Left ventricle myocardium inferior (tissue), 1 donor: ENCODE measurements around the gene ST8SIA4. TPM values are rescaled to one million over a fixed set of nuclear protein-coding genes. Genes with fewer than 3 reads are reported as not detected.

Source experiments
- DNase-seq: peaks from one replicate; pipeline ENCODE4 v3.0.0-alpha.2; 2020
- H3K27ac ChIP-seq: fragments of 200-600 bp; replicated peaks from 2 replicates; pipeline ENCODE4 v1.8.0; 2021
- H3K27me3 ChIP-seq: fragments of 200-600 bp; 2 replicates; pipeline ENCODE4 v1.8.0; 2021; ENCODE audit warnings: low read depth
- H3K36me3 ChIP-seq: fragments of 200-600 bp; 2 replicates; pipeline ENCODE4 v1.8.0; 2021
- H3K4me1 ChIP-seq: fragments of 200-600 bp; 2 replicates; pipeline ENCODE4 v1.8.0; 2021
- H3K4me3 ChIP-seq: fragments of 200-600 bp; 2 replicates; pipeline ENCODE4 v1.8.0; 2021; ENCODE audit warnings: mild to moderate bottlenecking, moderate library complexity
- H3K9me3 ChIP-seq: fragments of 200-600 bp; replicated peaks from 2 replicates; pipeline ENCODE4 v1.8.0; 2021
- intact Hi-C: fragments of 100-400 bp; cut with micrococcal nuclease; formaldehyde crosslinking; loops from one replicate; pipeline ENCODE4 v1.11.0; 2022
- total RNA-seq: library from RNA; stranded (reverse); fragmentation: NEBNext Ultra II Directional; extraction: Animal tissue kit (Norgen Biotek cat#: 25700); gene quantifications from one replicate; pipeline ENCODE4 v1.2.1, GENCODE V29; 2021
- TF ChIP-seq, protein P1 (sequence below): fragments of 200-600 bp; IDR thresholded peaks from 2 replicates; pipeline ENCODE4 v1.8.0; 2021; ENCODE audit warnings: antibody characterized with exemption, mild to moderate bottlenecking, borderline replicate concordance
- donor health status: DM: no; HTN: yes; CAD: no; lungs with severe emphysema.

The ST8SIA4 gene
- total RNA-seq, 1 donor from 2014 or later: 3.2 TPM

DNA sequence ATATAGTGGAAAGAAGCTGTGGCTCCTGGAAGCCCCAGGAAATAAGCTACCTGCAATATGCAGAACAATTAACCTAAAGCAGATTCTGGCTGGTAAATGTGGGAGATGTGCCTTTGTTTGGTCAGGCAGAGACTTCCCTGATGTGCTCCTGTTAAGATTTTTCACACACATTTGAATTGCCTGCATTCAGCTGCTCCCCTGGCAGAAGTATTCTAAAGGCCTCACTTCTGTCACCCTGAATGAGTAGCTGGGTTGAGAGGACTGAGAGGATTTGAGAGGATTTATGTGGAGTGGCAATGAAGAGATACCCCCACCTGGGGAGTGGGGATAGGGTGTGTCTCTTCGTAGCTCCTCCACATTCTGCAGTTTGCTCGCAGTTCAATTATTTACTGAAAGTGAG lies 130.5 kb downstream of the ST8SIA4 start:
- no peak overlapping the region for H3K27ac ChIP-seq
- intact Hi-C loops: no loop called here
- H3K36me3 ChIP-seq: no peaks in the 10 kb centered on the region
- TF ChIP-seq, protein P1, sequence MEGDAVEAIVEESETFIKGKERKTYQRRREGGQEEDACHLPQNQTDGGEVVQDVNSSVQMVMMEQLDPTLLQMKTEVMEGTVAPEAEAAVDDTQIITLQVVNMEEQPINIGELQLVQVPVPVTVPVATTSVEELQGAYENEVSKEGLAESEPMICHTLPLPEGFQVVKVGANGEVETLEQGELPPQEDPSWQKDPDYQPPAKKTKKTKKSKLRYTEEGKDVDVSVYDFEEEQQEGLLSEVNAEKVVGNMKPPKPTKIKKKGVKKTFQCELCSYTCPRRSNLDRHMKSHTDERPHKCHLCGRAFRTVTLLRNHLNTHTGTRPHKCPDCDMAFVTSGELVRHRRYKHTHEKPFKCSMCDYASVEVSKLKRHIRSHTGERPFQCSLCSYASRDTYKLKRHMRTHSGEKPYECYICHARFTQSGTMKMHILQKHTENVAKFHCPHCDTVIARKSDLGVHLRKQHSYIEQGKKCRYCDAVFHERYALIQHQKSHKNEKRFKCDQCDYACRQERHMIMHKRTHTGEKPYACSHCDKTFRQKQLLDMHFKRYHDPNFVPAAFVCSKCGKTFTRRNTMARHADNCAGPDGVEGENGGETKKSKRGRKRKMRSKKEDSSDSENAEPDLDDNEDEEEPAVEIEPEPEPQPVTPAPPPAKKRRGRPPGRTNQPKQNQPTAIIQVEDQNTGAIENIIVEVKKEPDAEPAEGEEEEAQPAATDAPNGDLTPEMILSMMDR: no peak
- H3K27me3 ChIP-seq: no peaks in the 10 kb centered on the region
- H3K9me3 ChIP-seq: peaks cover 6% of the 10 kb centered on the region
- no peaks in the 10 kb centered on the region for H3K4me1 ChIP-seq
- no peak for DNase-seq
- H3K4me3 ChIP-seq: no peak overlapping the region

DNA sequence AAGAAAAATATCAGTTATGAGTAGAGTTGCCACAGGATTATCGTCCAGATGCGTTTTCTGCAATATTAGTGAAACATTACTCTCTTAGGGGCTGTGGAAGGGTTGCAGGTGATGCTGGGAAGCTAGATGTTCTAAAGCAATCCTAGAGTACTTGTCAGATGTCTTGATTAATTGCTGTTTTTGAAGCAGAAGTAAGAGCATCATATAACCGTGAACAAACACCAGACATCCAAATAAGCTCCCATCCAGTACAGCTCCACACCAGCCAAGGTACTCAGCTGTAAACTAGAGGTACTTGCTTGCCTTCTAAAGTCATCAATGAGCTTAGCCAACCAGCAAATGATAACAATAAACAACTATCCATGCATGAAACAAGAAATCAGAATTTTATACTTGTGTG lies 131.1 kb downstream of the ST8SIA4 start:
- TF ChIP-seq, protein P1: no peak
- Histone ChIP-seq H3K4me1 (no peaks in the 10 kb centered on the region), H3K27me3 (no peaks in the 10 kb centered on the region), H3K9me3 (peaks cover 6% of the 10 kb centered on the region), H3K4me3 (no peak overlapping the region), H3K36me3 (no peaks in the 10 kb centered on the region), H3K27ac (no peak overlapping the region)
- intact Hi-C loops: no loop called here
- no peak for DNase-seq

DNA sequence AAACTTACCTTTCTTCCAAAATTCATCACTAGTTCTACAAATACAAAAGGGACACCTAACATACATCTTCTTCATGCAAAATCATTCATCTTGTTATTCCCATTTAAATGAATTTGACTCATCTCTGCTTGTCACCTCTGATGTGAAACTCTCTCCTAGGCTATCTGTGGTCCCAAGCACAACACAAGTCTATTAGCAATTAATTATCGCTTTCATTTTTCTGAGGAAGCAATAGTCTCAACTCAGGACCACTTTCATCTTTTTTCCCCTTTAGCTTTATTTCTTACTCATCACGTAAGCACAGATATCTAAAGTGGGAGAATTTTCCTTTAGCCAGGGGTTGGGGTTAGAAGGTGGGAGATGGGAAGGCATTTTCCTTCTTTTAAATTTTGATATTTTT lies 131.9 kb downstream of the ST8SIA4 start:
- H3K4me1 ChIP-seq: no peaks in the 10 kb centered on the region
- intact Hi-C loops: no loop called here
- no peak for DNase-seq
- TF ChIP-seq, protein P1: no peak
- no peak overlapping the region for H3K4me3 ChIP-seq
- no peaks in the 10 kb centered on the region for H3K27me3 ChIP-seq
- H3K27ac ChIP-seq: no peak overlapping the region
- peaks cover 6% of the 10 kb centered on the region for H3K9me3 ChIP-seq
- no peaks in the 10 kb centered on the region for H3K36me3 ChIP-seq

DNA sequence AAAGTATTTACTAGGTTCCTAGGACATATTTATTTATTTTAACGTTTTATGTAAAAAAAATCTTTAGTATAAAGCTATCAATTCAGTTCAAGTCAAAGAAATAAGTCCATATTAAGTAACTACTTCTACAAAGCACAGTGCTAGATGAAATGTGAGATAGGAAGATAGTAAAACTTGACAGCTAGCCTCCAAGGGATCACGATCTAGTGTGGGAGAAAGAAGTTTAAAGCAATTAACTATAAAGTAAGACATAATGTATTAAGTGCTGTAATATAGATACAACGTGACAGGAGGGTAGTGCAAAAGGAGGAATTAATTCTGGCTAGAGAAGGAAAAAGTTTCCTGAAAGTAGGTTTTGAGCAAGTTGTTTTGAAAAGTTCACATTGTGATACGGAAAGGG lies 134.9 kb downstream of the ST8SIA4 start:
- no peaks in the 10 kb centered on the region for H3K4me1 ChIP-seq
- no peaks in the 10 kb centered on the region for H3K27me3 ChIP-seq
- TF ChIP-seq, protein P1: no peak
- H3K27ac ChIP-seq: no peak overlapping the region
- H3K9me3 ChIP-seq: peaks cover 6% of the 10 kb centered on the region
- no peak overlapping the region for H3K4me3 ChIP-seq
- H3K36me3 ChIP-seq: no peaks in the 10 kb centered on the region
- intact Hi-C loops: no loop called here
- DNase-seq: no peak

DNA sequence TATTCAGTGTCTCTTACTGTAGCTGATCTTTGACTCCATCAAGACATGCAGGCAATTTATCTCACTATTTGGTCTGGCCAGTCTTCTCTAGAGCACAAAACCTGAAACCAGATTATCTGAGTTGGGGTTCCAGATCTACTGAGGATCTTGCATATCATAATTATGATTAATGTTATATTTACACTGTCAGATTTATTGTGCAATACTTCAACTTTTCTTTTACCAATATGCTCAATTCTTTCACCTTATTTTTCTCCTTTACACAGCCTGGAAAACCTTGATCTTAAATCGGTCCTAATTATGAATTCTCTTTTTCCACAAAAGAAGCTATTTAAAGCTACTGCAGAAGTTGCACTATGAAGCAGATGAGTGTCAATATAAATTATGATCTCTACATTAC lies 140.1 kb downstream of the ST8SIA4 start:
- no peak for DNase-seq
- intact Hi-C loops: no loop called here
- H3K36me3 ChIP-seq: no peaks in the 10 kb centered on the region
- no peak overlapping the region for H3K27ac ChIP-seq
- TF ChIP-seq, protein P1: no peak
- H3K27me3 ChIP-seq: no peaks in the 10 kb centered on the region
- H3K4me3 ChIP-seq: no peak overlapping the region
- no peaks in the 10 kb centered on the region for H3K4me1 ChIP-seq
- no peaks in the 10 kb centered on the region for H3K9me3 ChIP-seq

DNA sequence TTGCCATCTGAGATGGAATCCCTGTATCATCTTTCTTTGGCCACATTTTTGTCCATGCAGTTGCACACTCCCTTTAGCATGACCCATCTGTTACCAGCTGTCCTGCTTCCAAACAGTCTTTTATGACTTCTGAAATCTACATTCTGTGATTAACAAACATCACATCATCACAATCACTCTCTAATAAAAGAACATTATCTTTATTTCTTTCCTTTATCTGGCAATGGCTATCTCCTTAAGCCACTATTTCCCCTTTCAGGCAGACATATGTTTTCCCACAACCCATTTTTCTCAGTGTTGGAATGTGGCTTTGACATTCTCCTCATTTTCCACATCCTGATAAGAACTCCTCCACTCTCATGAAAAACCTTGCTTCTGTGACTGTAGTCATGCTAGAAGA lies 141.0 kb downstream of the ST8SIA4 start:
- TF ChIP-seq, protein P1: no peak
- Histone ChIP-seq H3K4me1 (no peaks in the 10 kb centered on the region), H3K9me3 (no peaks in the 10 kb centered on the region), H3K4me3 (no peak overlapping the region), H3K27ac (no peak overlapping the region), H3K36me3 (no peaks in the 10 kb centered on the region), H3K27me3 (no peaks in the 10 kb centered on the region)
- DNase-seq: no peak
- intact Hi-C loops: no loop called here
